Measurements from ENCODE around the gene RAPGEF3.

Gene RAPGEF3

DNA sequence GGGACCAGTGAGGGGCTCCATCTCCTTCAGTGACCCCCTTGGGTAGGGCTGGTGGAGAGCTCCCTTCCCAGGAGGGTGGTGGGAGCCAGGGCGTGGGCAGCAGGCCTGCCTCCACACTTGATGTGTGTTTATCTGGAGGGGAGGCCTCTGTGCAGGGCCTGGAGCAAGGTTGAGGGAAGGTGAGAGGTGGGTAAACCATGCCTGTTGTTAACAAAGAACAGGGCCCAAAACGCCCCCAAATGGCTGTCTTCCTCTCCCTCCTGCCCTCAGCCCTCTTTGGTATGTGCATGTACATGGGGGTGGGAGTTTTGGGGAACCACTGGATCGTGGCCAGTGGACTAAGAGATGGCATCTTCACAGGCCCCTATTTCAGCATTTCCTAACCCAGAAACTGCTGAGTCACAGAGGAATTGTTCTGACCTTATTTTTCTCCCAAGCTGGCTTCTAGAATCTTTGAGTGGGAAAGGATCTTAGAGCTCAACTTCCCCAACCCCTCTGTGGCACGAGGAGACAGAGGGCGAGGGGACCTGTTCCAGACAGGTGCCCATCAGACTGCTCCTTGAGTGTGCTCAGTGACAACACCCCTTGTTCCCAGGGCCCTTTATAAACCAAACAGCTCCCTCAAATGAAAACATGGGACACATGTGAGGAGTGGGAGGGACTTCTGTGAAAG is 17.9 kb upstream of the RAPGEF3 start:
- peaks cover 32% of the 10 kb centered on the region for H3K27me3 Mint-ChIP-seq (ENCODE audit: low read depth, poor library complexity)
- peaks cover 51% of the 10 kb centered on the region for H3K4me1 Mint-ChIP-seq
- H3K27ac Mint-ChIP-seq = no peak overlapping the region
- no peak for DNase-seq
- no peaks in the 10 kb centered on the region for H3K36me3 Mint-ChIP-seq (ENCODE audit: low read depth)
- no peak overlapping the region for H3K4me3 Mint-ChIP-seq
- no peaks in the 10 kb centered on the region for H3K9me3 Mint-ChIP-seq
- TF ChIP-seq, protein P1, sequence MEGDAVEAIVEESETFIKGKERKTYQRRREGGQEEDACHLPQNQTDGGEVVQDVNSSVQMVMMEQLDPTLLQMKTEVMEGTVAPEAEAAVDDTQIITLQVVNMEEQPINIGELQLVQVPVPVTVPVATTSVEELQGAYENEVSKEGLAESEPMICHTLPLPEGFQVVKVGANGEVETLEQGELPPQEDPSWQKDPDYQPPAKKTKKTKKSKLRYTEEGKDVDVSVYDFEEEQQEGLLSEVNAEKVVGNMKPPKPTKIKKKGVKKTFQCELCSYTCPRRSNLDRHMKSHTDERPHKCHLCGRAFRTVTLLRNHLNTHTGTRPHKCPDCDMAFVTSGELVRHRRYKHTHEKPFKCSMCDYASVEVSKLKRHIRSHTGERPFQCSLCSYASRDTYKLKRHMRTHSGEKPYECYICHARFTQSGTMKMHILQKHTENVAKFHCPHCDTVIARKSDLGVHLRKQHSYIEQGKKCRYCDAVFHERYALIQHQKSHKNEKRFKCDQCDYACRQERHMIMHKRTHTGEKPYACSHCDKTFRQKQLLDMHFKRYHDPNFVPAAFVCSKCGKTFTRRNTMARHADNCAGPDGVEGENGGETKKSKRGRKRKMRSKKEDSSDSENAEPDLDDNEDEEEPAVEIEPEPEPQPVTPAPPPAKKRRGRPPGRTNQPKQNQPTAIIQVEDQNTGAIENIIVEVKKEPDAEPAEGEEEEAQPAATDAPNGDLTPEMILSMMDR (IDR thresholded peaks at IDR 0.05) = no peak

DNA sequence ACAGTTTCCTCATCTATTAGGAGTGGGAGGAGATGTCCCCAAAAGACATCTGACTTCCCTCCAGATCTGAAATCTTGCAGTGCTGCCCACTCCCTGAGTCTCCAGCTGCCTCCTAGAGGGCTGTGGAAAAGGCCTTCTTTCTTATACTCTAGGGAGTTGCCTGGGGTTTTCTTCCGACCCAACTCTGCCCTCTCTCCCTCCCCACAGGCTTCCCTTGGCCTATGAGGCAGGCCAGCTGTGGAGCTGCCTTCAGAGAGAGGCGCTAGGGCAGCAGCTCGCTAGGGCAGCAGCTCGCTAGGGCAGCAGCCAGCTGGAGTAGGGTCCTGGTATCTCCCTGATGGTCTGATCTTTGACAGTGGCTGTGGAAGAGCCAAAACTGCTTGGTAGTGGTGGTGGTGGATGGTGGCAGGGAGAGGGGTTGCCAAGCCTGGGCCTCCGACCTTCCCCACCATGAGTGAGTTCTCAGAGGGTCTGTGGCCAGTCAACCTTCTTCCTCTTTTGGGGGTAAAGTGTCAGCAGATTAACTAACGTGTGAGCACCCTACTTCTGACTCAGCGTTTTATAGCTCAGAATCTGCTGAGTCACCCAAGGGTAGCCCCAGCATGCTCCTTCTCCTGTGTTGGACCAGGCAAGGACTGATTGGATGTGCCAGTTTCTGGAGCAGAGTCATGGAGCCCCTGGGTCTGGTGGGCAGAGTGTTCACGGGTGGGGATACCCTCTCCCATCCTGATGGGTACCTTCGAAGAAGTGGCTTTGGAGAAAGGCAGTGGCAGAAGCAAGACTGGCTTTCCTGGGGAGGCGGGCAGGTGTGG is 16.6 kb upstream of the RAPGEF3 start:
- H3K9me3 Mint-ChIP-seq = no peaks in the 10 kb centered on the region
- no peak for DNase-seq
- peak overlapping the region; percentile 94 for H3K4me3 Mint-ChIP-seq
- H3K27me3 Mint-ChIP-seq (ENCODE audit: low read depth, poor library complexity) = peaks cover 32% of the 10 kb centered on the region
- no peaks in the 10 kb centered on the region for H3K36me3 Mint-ChIP-seq (ENCODE audit: low read depth)
- H3K4me1 Mint-ChIP-seq = peaks cover 51% of the 10 kb centered on the region
- TF ChIP-seq, protein P1 (IDR thresholded peaks at IDR 0.05) = no peak
- no peak overlapping the region for H3K27ac Mint-ChIP-seq

DNA sequence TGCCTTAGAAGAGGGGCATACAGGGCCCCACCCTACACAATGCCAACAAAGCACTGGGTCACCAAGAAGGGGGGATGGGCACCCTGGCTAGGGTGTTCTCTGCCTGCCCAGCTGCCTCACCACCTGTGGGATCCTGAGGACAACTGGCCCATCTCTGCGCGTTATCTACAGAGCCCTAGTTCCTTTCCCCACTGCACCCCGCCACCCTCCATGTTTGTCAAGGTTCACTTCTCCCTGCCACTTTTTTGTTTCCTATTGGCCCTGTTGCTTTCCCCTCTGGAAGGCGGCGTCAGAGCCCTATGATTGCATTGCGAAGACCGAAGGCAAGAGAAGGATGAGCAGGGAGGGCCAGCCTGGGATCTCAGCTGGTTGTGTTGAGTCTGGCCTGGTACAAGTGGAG is 16.0 kb upstream of the RAPGEF3 start:
- Mint-ChIP-seq H3K27me3 (ENCODE audit: low read depth, poor library complexity) (peaks cover 32% of the 10 kb centered on the region), H3K4me3 (peak overlapping the region; percentile 94), H3K27ac (no peak overlapping the region), H3K4me1 (peaks cover 51% of the 10 kb centered on the region), H3K36me3 (ENCODE audit: low read depth) (no peaks in the 10 kb centered on the region), H3K9me3 (no peaks in the 10 kb centered on the region)
- TF ChIP-seq, protein P1 (IDR thresholded peaks at IDR 0.05) = no peak
- DNase-seq = no peak

DNA sequence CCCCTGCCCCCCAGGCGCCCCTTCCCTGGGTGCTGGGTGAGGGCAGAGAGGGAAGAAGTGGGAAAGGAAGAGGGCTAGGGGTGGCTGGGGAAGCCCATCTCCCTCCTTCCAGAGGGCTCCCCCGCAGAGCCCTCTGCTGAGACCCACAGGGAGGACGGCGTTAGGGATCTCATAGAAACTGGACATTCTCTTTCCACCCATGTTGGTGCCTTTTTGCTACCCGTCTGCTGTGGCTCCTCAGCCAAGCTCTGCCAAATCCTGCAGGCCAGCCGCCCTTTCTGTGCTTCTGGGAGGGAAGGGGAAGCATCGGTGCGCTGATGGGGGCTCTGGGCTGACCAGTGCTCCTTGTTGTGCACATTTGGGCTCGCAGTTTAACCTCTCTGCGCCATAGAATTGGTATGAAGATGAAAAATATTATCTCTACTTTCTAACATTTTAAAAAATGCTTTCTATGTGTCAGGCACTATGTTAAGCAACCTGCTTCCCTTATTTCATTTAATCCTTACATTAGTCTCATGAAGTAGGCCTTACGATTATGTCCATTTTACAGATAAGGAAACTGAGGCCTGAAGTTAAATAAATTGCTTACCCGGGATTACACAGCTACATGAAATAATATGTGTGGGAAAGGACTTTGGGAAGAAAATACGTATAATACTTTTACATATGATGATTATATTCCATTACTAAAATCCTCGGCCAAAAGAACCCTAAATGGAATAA is 15.3 kb upstream of the RAPGEF3 start:
- TF ChIP-seq, protein P1 (IDR thresholded peaks at IDR 0.05) = no peak
- no peak for DNase-seq
- peaks cover 45% of the 10 kb centered on the region for H3K4me1 Mint-ChIP-seq
- H3K27me3 Mint-ChIP-seq (ENCODE audit: low read depth, poor library complexity) = peaks cover 29% of the 10 kb centered on the region
- H3K36me3 Mint-ChIP-seq (ENCODE audit: low read depth) = no peaks in the 10 kb centered on the region
- H3K9me3 Mint-ChIP-seq = no peaks in the 10 kb centered on the region
- H3K4me3 Mint-ChIP-seq = peak overlapping the region; percentile 94
- H3K27ac Mint-ChIP-seq = no peak overlapping the region

DNA sequence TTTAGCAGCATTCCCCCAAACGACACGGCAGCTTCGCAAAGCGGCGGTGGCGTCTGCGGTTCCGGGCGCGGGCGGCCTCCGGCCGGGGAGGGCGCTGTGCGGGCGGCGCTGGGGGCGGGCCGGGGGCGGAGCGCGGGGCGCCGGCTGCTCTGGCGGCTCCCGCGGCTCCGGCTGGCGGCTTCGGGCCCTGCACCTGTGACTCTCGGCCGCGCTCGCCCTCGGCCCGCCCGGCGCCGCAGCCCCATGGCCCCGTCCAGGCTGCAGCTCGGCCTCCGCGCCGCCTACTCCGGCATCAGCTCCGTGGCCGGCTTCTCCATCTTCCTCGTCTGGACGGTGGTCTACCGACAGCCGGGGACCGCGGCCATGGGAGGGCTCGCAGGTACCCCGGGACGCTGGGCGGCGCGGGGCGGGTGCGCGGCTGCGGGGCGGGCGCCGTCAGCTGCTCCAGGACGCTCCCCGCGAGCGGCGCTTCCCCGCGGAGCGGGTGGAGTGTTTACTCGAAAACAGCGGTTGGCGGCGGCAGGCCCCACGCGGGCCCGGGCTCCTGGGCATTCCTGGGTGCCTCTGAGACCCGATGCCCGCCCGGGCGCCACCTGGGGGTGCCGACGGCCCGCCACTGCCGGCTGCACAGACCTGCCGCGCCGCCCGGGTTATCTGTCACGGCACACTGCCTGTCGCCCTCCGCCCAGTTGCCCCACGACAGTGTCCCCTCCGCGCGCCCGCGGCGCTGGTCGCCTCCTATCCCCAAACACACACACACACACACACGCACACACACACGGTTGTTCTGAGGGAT is 14.6 kb upstream of the RAPGEF3 start, which contains the start of gene SLC48A1:
TSS of gene SLC48A1 (plus strand) at position 177 of the 796 bp plus-strand sequence. CDS start at position 244, 67 bp downstream.
- Mint-ChIP-seq H3K9me3 (no peaks in the 10 kb centered on the region), H3K4me1 (peaks cover 43% of the 10 kb centered on the region)

More for the DNA sequence above, 14.6 kb upstream of the RAPGEF3 start, which contains the start of gene SLC48A1:
- DNase-seq = peak; percentile 85
- TF ChIP-seq, protein P1 (IDR thresholded peaks at IDR 0.05) = no peak
- Mint-ChIP-seq H3K27ac (no peak within 1 kb of the TSS), H3K36me3 (ENCODE audit: low read depth) (no peaks in the 10 kb centered on the region), H3K4me3 (peak within 1 kb of the TSS; percentile 94), H3K27me3 (ENCODE audit: low read depth, poor library complexity) (peaks cover 28% of the 10 kb centered on the region)

Measured in nephron progenitor cell (in vitro differentiated cells).